Measurements from ENCODE around the gene MEGF11.
"Not testable (repeated sequence)": the region's sequence is repeated elsewhere in the genome, so short reads cannot be mapped to it uniquely, and the experiment has no call there.

DNA sequence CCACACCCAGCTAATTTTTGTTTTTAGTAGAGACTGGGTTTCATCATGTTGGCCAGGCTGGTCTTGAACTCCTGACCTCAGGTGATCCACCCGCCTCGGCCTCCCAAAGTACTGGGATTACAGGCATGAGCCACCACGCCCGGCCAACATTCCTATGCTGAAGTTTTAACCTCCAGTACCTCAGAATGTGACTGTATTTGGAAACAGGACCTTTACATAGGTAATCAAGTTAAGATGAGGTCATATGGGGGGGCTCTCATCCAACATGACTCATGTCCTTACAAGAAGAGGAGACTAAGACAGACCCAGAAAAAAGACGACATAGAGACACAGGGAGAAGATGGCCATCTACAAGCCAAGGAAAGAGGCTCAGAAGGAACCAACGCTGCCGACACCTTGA lies 277.4 kb downstream of the MEGF11 start:
- TF ChIP-seq, protein P1, sequence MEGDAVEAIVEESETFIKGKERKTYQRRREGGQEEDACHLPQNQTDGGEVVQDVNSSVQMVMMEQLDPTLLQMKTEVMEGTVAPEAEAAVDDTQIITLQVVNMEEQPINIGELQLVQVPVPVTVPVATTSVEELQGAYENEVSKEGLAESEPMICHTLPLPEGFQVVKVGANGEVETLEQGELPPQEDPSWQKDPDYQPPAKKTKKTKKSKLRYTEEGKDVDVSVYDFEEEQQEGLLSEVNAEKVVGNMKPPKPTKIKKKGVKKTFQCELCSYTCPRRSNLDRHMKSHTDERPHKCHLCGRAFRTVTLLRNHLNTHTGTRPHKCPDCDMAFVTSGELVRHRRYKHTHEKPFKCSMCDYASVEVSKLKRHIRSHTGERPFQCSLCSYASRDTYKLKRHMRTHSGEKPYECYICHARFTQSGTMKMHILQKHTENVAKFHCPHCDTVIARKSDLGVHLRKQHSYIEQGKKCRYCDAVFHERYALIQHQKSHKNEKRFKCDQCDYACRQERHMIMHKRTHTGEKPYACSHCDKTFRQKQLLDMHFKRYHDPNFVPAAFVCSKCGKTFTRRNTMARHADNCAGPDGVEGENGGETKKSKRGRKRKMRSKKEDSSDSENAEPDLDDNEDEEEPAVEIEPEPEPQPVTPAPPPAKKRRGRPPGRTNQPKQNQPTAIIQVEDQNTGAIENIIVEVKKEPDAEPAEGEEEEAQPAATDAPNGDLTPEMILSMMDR (IDR thresholded peaks at IDR 0.05) = not testable (repeated sequence)
- not testable (repeated sequence) for TF ChIP-seq POLR2A (IDR thresholded peaks at IDR 0.05)

All from Peyer's patch (tissue), 4 donors.